Liver (tissue), 3 donors: ENCODE results near the gene SYNDIG1.

ENCODE experiments used
- FOXA1 ChIP-seq: IDR thresholded peaks from 2 replicates; pipeline ENCODE4 v1.6.1; 2016; ENCODE audit warnings: antibody characterized with exemption
- GABPA ChIP-seq, 2 donors: IDR thresholded peaks in 1 of 2; conservative IDR thresholded peaks in 1 of 2; 2 replicates each; pipeline ENCODE4 v1.6.1; 2016; ENCODE audit warnings: antibody characterized with exemption in 2 of 2, mild to moderate bottlenecking in 1 of 2, moderate library complexity in 1 of 2
- JUND ChIP-seq, 2 donors: IDR thresholded peaks; 2 replicates each; pipeline ENCODE4 v1.6.1; 2016; ENCODE audit warnings: antibody characterized with exemption in 2 of 2
- NR2F2 ChIP-seq: IDR thresholded peaks from 2 replicates; pipeline ENCODE4 v1.6.1; 2016; ENCODE audit warnings: antibody characterized with exemption
- SP1 ChIP-seq: IDR thresholded peaks from 2 replicates; pipeline ENCODE4 v1.6.1; 2018; ENCODE audit warnings: antibody characterized with exemption, mild to moderate bottlenecking
- YY1 ChIP-seq: IDR thresholded peaks from 2 replicates; pipeline ENCODE4 v1.6.1; 2016; ENCODE audit warnings: antibody characterized with exemption, mild to moderate bottlenecking
- TF ChIP-seq, protein P1 (sequence below): fragments of 150-350 bp; IDR thresholded peaks from 2 replicates; pipeline ENCODE4 v1.5.1; 2017; ENCODE audit warnings: improper control_type of control experiment, low read depth, low read length; ENCODE audit not compliant: missing input control
- TF ChIP-seq, protein P2 (sequence below): IDR thresholded peaks from 2 replicates; pipeline ENCODE4 v1.6.1; 2016; ENCODE audit warnings: antibody characterized with exemption
- TF ChIP-seq, protein P3 (sequence below): IDR thresholded peaks from 2 replicates; pipeline ENCODE4 v1.6.1; 2016; ENCODE audit warnings: antibody characterized with exemption, mild to moderate bottlenecking
- TF ChIP-seq, protein P4 (sequence below): IDR thresholded peaks from 2 replicates; pipeline ENCODE4 v1.6.1; 2016; ENCODE audit warnings: antibody characterized with exemption
- donor health status: healthy.
- donor health status: healthy.

DNA sequence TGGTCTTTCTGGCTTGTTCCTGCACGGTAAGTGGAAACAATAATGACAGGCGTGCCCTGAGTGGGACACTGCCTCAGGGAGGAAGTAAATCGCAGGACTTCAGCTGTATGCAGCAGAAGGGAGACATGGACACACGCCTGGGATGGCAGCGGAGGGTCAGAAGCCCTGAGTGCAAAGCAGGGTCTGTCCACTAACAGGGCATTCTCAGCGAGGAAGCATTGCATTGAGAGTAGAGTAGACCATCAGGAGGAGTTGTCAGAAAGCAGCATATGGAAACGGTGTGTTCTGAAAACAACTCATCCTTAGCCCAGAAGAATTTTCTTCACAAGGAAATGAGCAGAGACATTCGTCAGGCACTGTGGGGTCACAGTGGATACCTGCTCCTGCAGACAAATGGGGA is 134.0 kb downstream of the SYNDIG1 start:
- TF ChIP-seq, protein P1, sequence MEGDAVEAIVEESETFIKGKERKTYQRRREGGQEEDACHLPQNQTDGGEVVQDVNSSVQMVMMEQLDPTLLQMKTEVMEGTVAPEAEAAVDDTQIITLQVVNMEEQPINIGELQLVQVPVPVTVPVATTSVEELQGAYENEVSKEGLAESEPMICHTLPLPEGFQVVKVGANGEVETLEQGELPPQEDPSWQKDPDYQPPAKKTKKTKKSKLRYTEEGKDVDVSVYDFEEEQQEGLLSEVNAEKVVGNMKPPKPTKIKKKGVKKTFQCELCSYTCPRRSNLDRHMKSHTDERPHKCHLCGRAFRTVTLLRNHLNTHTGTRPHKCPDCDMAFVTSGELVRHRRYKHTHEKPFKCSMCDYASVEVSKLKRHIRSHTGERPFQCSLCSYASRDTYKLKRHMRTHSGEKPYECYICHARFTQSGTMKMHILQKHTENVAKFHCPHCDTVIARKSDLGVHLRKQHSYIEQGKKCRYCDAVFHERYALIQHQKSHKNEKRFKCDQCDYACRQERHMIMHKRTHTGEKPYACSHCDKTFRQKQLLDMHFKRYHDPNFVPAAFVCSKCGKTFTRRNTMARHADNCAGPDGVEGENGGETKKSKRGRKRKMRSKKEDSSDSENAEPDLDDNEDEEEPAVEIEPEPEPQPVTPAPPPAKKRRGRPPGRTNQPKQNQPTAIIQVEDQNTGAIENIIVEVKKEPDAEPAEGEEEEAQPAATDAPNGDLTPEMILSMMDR: no peak
- TF ChIP-seq, protein P2, sequence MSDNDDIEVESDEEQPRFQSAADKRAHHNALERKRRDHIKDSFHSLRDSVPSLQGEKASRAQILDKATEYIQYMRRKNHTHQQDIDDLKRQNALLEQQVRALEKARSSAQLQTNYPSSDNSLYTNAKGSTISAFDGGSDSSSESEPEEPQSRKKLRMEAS: no peak
- TF ChIP-seq YY1 (no peak), FOXA1 (no peak), SP1 (no peak), GABPA (IDR thresholded peaks at IDR 0.05 in 1 of 2, conservative IDR thresholded peaks at IDR 0.05 in 1 of 2) (no peak), NR2F2 (no peak), JUND (IDR thresholded peaks at IDR 0.05) (no peak)
- TF ChIP-seq, protein P3, sequence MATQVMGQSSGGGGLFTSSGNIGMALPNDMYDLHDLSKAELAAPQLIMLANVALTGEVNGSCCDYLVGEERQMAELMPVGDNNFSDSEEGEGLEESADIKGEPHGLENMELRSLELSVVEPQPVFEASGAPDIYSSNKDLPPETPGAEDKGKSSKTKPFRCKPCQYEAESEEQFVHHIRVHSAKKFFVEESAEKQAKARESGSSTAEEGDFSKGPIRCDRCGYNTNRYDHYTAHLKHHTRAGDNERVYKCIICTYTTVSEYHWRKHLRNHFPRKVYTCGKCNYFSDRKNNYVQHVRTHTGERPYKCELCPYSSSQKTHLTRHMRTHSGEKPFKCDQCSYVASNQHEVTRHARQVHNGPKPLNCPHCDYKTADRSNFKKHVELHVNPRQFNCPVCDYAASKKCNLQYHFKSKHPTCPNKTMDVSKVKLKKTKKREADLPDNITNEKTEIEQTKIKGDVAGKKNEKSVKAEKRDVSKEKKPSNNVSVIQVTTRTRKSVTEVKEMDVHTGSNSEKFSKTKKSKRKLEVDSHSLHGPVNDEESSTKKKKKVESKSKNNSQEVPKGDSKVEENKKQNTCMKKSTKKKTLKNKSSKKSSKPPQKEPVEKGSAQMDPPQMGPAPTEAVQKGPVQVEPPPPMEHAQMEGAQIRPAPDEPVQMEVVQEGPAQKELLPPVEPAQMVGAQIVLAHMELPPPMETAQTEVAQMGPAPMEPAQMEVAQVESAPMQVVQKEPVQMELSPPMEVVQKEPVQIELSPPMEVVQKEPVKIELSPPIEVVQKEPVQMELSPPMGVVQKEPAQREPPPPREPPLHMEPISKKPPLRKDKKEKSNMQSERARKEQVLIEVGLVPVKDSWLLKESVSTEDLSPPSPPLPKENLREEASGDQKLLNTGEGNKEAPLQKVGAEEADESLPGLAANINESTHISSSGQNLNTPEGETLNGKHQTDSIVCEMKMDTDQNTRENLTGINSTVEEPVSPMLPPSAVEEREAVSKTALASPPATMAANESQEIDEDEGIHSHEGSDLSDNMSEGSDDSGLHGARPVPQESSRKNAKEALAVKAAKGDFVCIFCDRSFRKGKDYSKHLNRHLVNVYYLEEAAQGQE: no peak
- TF ChIP-seq, protein P4, sequence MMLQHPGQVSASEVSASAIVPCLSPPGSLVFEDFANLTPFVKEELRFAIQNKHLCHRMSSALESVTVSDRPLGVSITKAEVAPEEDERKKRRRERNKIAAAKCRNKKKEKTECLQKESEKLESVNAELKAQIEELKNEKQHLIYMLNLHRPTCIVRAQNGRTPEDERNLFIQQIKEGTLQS: no peak
